HEK293 (cell line): Measurements from ENCODE around the gene TOR1A.
A peak's percentile ranks its signal among the peaks of the same experiment; 100 is the strongest.

Experiments
- FEZF1 ChIP-seq: fragments of 450-650 bp; formaldehyde crosslinking; IDR thresholded peaks from 2 replicates; pipeline ENCODE4 v1.5.1; 2016; ENCODE audit warnings: missing biosample characterization, missing genetic modification characterization
- GLI2 ChIP-seq: fragments of 450-650 bp; formaldehyde crosslinking; IDR thresholded peaks from 2 replicates; pipeline ENCODE4; 2017; ENCODE audit warnings: missing biosample characterization, missing genetic modification characterization, low read depth, borderline replicate concordance
- KLF16 ChIP-seq: fragments of 450-650 bp; formaldehyde crosslinking; IDR thresholded peaks from 2 replicates; pipeline ENCODE4 v1.5.1; 2017; ENCODE audit warnings: missing biosample characterization, missing genetic modification characterization
- WT1 ChIP-seq: fragments of 450-650 bp; formaldehyde crosslinking; IDR thresholded peaks from 2 replicates; pipeline ENCODE4 v1.5.1; 2016; ENCODE audit warnings: missing biosample characterization, missing genetic modification characterization
- YY2 ChIP-seq: fragments of 450-650 bp; formaldehyde crosslinking; IDR thresholded peaks from 2 replicates; pipeline ENCODE4 v1.5.1; 2016; ENCODE audit warnings: missing biosample characterization, missing genetic modification characterization
- ZBTB20 ChIP-seq: fragments of 450-650 bp; formaldehyde crosslinking; IDR thresholded peaks from 2 replicates; pipeline ENCODE4 v1.5.1; 2016; ENCODE audit warnings: missing biosample characterization, missing genetic modification characterization
- ZBTB48 ChIP-seq: fragments of 450-650 bp; formaldehyde crosslinking; IDR thresholded peaks from 2 replicates; pipeline ENCODE4 v1.5.1; 2016; ENCODE audit warnings: missing biosample characterization, missing genetic modification characterization
- ZFP3 ChIP-seq: fragments of 450-650 bp; formaldehyde crosslinking; IDR thresholded peaks from 2 replicates; pipeline ENCODE4 v1.5.1; 2016; ENCODE audit warnings: low read depth, missing biosample characterization, missing genetic modification characterization
- ZNF132 ChIP-seq: fragments of 450-650 bp; formaldehyde crosslinking; IDR thresholded peaks from 2 replicates; pipeline ENCODE4 v1.5.1; 2017; ENCODE audit warnings: missing biosample characterization, missing genetic modification characterization, borderline replicate concordance
- ZNF146 ChIP-seq: fragments of 450-650 bp; formaldehyde crosslinking; IDR thresholded peaks from 2 replicates; pipeline ENCODE4 v1.5.1; 2016; ENCODE audit warnings: missing biosample characterization, missing genetic modification characterization
- ZNF16 ChIP-seq: fragments of 450-650 bp; formaldehyde crosslinking; IDR thresholded peaks from 2 replicates; pipeline ENCODE4 v1.5.1; 2016; ENCODE audit warnings: low read depth, missing biosample characterization, missing genetic modification characterization
- ZNF169 ChIP-seq: fragments of 450-650 bp; formaldehyde crosslinking; IDR thresholded peaks from 2 replicates; pipeline ENCODE4 v1.5.1; 2016; ENCODE audit warnings: missing biosample characterization, missing genetic modification characterization
- ZNF175 ChIP-seq: fragments of 450-650 bp; formaldehyde crosslinking; IDR thresholded peaks from 2 replicates; pipeline ENCODE4 v1.5.1; 2016; ENCODE audit warnings: missing biosample characterization, missing genetic modification characterization
- ZNF19 ChIP-seq: fragments of 450-650 bp; formaldehyde crosslinking; IDR thresholded peaks from 2 replicates; pipeline ENCODE4; 2016; ENCODE audit warnings: missing biosample characterization, missing genetic modification characterization, low read depth
- ZNF221 ChIP-seq: fragments of 450-650 bp; formaldehyde crosslinking; IDR thresholded peaks from 2 replicates; pipeline ENCODE4 v1.5.1; 2017; ENCODE audit warnings: missing biosample characterization, missing genetic modification characterization, borderline replicate concordance
- ZNF248 ChIP-seq: fragments of 450-650 bp; formaldehyde crosslinking; IDR thresholded peaks from 2 replicates; pipeline ENCODE4 v1.5.1; 2017; ENCODE audit warnings: missing biosample characterization, missing genetic modification characterization
- ZNF366 ChIP-seq: fragments of 450-650 bp; formaldehyde crosslinking; conservative IDR thresholded peaks from 2 replicates; pipeline ENCODE4 v1.5.1; 2016; ENCODE audit warnings: missing biosample characterization, missing genetic modification characterization
- ZNF37A ChIP-seq: fragments of 450-650 bp; IDR thresholded peaks from 2 replicates; pipeline ENCODE4 v1.5.1; 2018; ENCODE audit warnings: missing biosample characterization, missing genetic modification characterization
- ZNF473 ChIP-seq: fragments of 450-650 bp; formaldehyde crosslinking; IDR thresholded peaks from 2 replicates; pipeline ENCODE4 v1.5.1; 2017; ENCODE audit warnings: missing biosample characterization, missing genetic modification characterization
- ZNF48 ChIP-seq: fragments of 450-650 bp; formaldehyde crosslinking; IDR thresholded peaks from 2 replicates; pipeline ENCODE4 v1.5.1; 2016; ENCODE audit warnings: missing biosample characterization, missing genetic modification characterization
- ZNF510 ChIP-seq: fragments of 450-650 bp; formaldehyde crosslinking; IDR thresholded peaks from 2 replicates; pipeline ENCODE4 v1.5.1; 2018; ENCODE audit warnings: mild to moderate bottlenecking, missing genetic modification characterization, missing biosample characterization; ENCODE audit not compliant: insufficient replicate concordance
- ZNF521 ChIP-seq: fragments of 450-650 bp; formaldehyde crosslinking; IDR thresholded peaks from 2 replicates; pipeline ENCODE4 v1.5.1; 2017; ENCODE audit warnings: missing biosample characterization, mild to moderate bottlenecking, missing genetic modification characterization
- ZNF544 ChIP-seq: fragments of 450-650 bp; formaldehyde crosslinking; IDR thresholded peaks from 2 replicates; pipeline ENCODE4 v1.5.0; 2017; ENCODE audit warnings: missing biosample characterization, missing genetic modification characterization
- ZNF561 ChIP-seq: fragments of 450-650 bp; IDR thresholded peaks from 2 replicates; pipeline ENCODE4 v1.5.1; 2018; ENCODE audit warnings: missing biosample characterization, missing genetic modification characterization, borderline replicate concordance
- ZNF571 ChIP-seq: fragments of 450-650 bp; formaldehyde crosslinking; IDR thresholded peaks from 2 replicates; pipeline ENCODE4 v1.5.0; 2017; ENCODE audit warnings: missing biosample characterization, missing genetic modification characterization
- ZNF621 ChIP-seq: fragments of 450-650 bp; formaldehyde crosslinking; IDR thresholded peaks from 2 replicates; pipeline ENCODE4 v1.5.1; 2017; ENCODE audit warnings: missing biosample characterization, missing genetic modification characterization
- ZNF670 ChIP-seq: fragments of 450-650 bp; formaldehyde crosslinking; IDR thresholded peaks from 2 replicates; pipeline ENCODE4 v1.5.1; 2016; ENCODE audit warnings: missing biosample characterization, missing genetic modification characterization, low read depth
- ZNF777 ChIP-seq: fragments of 450-650 bp; formaldehyde crosslinking; IDR thresholded peaks from 2 replicates; pipeline ENCODE4 v1.5.1; 2017; ENCODE audit warnings: missing biosample characterization, missing genetic modification characterization, borderline replicate concordance
- ZSCAN16 ChIP-seq: fragments of 450-650 bp; formaldehyde crosslinking; IDR thresholded peaks from 2 replicates; pipeline ENCODE4 v1.5.1; 2016; ENCODE audit warnings: missing biosample characterization, missing genetic modification characterization
- ZSCAN30 ChIP-seq: fragments of 450-650 bp; IDR thresholded peaks from 2 replicates; pipeline ENCODE4 v1.5.1; 2018; ENCODE audit warnings: missing biosample characterization, mild to moderate bottlenecking, missing genetic modification characterization, moderate library complexity
- ZXDB ChIP-seq: fragments of 450-650 bp; formaldehyde crosslinking; IDR thresholded peaks from 2 replicates; pipeline ENCODE4 v1.5.1; 2016; ENCODE audit warnings: missing biosample characterization, missing genetic modification characterization
- TF ChIP-seq, protein P1 (sequence below): fragments of 450-650 bp; formaldehyde crosslinking; IDR thresholded peaks from 2 replicates; pipeline ENCODE4 v1.5.1; 2016; ENCODE audit warnings: missing biosample characterization, missing genetic modification characterization
- TF ChIP-seq, protein P2 (sequence below): fragments of 450-650 bp; formaldehyde crosslinking; IDR thresholded peaks from 2 replicates; pipeline ENCODE4 v1.5.1; 2016; ENCODE audit warnings: missing biosample characterization, missing genetic modification characterization
- TF ChIP-seq, protein P3 (sequence below): fragments of 450-650 bp; formaldehyde crosslinking; IDR thresholded peaks from 2 replicates; pipeline ENCODE4 v1.5.1; 2016; ENCODE audit warnings: missing biosample characterization, missing genetic modification characterization
- TF ChIP-seq, protein P4 (sequence below): fragments of 450-650 bp; formaldehyde crosslinking; IDR thresholded peaks from 2 replicates; pipeline ENCODE4 v1.5.1; 2016; ENCODE audit warnings: missing biosample characterization, missing genetic modification characterization

TOR1A gene

DNA sequence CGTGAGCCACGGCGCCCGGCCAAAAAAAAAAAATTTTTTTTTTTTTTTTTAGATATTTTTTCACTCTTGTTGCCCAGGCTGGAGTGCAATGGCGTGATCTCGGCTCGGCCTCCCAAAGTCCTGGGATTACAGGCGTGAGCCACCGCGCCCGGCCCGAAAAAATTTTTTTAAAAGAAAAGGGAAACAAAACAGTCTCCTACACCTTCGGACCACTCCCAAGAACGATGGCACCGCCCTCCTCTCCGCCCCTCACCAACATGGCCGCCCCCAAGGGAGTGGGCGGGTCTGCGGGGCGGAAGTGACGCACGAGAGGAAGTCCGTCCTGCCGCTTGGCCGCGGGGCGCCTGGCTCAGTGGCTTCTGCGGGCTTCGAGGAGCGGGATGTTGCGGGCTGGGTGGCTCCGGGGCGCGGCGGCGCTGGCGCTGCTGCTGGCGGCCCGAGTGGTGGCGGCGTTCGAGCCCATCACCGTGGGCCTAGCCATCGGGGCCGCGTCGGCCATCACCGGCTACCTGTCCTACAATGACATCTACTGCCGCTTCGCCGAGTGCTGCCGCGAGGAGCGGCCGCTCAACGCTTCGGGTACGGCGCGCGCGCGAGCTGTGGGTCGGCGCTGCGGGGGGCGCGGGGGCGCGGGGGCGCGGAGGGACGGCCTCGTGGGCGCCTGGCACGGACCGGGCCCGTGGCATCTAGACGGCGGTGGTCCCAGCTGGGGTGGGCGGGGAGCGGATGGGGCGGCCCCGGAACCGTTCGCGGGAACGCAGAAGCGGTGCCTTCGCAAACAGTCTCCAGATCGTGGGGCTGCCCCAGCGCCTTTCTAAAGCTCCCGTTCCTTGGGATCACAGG, 20.9 kb downstream of the TOR1A start, which contains the start of gene TOR1B (continued):
- peak; percentile 81 for TF ChIP-seq ZSCAN30
- no peak for TF ChIP-seq ZNF521
- peak; percentile 55; the same call in 1 of the 2 replicates for TF ChIP-seq ZXDB (tag by site-specific recombination)
- peak; percentile 69 for TF ChIP-seq KLF16
- TF ChIP-seq, protein P1, sequence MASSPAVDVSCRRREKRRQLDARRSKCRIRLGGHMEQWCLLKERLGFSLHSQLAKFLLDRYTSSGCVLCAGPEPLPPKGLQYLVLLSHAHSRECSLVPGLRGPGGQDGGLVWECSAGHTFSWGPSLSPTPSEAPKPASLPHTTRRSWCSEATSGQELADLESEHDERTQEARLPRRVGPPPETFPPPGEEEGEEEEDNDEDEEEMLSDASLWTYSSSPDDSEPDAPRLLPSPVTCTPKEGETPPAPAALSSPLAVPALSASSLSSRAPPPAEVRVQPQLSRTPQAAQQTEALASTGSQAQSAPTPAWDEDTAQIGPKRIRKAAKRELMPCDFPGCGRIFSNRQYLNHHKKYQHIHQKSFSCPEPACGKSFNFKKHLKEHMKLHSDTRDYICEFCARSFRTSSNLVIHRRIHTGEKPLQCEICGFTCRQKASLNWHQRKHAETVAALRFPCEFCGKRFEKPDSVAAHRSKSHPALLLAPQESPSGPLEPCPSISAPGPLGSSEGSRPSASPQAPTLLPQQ (tag by site-specific recombination): no peak
- no peak for TF ChIP-seq ZNF621
- TF ChIP-seq ZNF561 (tag by site-specific recombination): no peak; the same call in 1 of the 2 replicates
- TF ChIP-seq ZNF777 (tag by site-specific recombination): no peak
- no peak for TF ChIP-seq ZNF248 (tag by site-specific recombination)
- no peak for TF ChIP-seq ZNF175 (tag by site-specific recombination)
- TF ChIP-seq, protein P2, sequence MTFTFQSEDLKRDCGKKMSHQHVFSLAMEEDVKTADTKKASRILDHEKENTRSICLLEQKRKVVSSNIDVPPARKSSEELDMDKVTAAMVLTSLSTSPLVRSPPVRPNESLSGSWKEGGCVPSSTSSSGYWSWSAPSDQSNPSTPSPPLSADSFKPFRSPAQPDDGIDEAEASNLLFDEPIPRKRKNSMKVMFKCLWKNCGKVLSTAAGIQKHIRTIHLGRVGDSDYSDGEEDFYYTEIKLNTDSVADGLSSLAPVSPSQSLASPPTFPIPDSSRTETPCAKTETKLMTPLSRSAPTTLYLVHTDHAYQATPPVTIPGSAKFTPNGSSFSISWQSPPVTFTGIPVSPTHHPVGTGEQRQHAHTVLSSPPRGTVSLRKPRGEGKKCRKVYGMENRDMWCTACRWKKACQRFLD (tag by site-specific recombination): no peak
- no peak for TF ChIP-seq ZNF19
- peak; percentile 44; the same call in 1 of the 2 replicates for TF ChIP-seq ZBTB20 (tag by site-specific recombination)
- TF ChIP-seq ZNF571 (tag by site-specific recombination): no peak
- TF ChIP-seq ZNF544: no peak
- TF ChIP-seq, protein P3, sequence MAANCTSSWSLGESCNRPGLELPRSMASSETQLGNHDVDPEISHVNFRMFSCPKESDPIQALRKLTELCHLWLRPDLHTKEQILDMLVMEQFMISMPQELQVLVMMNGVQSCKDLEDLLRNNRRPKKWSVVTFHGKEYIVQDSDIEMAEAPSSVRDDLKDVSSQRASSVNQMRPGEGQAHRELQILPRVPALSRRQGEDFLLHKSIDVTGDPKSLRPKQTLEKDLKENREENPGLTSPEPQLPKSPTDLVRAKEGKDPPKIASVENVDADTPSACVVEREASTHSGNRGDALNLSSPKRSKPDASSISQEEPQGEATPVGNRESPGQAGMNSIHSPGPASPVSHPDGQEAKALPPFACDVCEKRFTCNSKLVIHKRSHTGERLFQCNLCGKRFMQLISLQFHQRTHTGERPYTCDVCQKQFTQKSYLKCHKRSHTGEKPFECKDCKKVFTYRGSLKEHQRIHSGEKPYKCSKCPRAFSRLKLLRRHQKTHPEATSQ: 0 out of 2 replicates have a peak, but pooled peaks have one; percentile 38
- TF ChIP-seq ZNF366 (tag by site-specific recombination): no peak
- TF ChIP-seq YY2 (tag by site-specific recombination): peak; percentile 87
- no peak for TF ChIP-seq ZNF132 (tag by site-specific recombination)
- no peak for TF ChIP-seq ZNF16 (tag by site-specific recombination)
- no peak for TF ChIP-seq ZFP3 (tag by site-specific recombination)
- TF ChIP-seq WT1 (tag by site-specific recombination): no peak; the same call in 1 of the 2 replicates
- TF ChIP-seq ZNF473 (tag by site-specific recombination): no peak
- no peak for TF ChIP-seq ZBTB48 (tag by site-specific recombination)
- no peak for TF ChIP-seq FEZF1 (tag by site-specific recombination)
- no peak for TF ChIP-seq ZSCAN16
- TF ChIP-seq ZNF169: no peak
- no peak for TF ChIP-seq GLI2 (tag by site-specific recombination)
- no peak for TF ChIP-seq ZNF510 (tag by site-specific recombination)
- TF ChIP-seq ZNF37A (tag by site-specific recombination): no peak
- no peak for TF ChIP-seq ZNF146 (tag by site-specific recombination)
- no peak for TF ChIP-seq ZNF221 (tag by site-specific recombination)
- no peak for TF ChIP-seq ZNF48 (tag by site-specific recombination)
- TF ChIP-seq ZNF670 (tag by site-specific recombination): no peak
- TF ChIP-seq, protein P4, sequence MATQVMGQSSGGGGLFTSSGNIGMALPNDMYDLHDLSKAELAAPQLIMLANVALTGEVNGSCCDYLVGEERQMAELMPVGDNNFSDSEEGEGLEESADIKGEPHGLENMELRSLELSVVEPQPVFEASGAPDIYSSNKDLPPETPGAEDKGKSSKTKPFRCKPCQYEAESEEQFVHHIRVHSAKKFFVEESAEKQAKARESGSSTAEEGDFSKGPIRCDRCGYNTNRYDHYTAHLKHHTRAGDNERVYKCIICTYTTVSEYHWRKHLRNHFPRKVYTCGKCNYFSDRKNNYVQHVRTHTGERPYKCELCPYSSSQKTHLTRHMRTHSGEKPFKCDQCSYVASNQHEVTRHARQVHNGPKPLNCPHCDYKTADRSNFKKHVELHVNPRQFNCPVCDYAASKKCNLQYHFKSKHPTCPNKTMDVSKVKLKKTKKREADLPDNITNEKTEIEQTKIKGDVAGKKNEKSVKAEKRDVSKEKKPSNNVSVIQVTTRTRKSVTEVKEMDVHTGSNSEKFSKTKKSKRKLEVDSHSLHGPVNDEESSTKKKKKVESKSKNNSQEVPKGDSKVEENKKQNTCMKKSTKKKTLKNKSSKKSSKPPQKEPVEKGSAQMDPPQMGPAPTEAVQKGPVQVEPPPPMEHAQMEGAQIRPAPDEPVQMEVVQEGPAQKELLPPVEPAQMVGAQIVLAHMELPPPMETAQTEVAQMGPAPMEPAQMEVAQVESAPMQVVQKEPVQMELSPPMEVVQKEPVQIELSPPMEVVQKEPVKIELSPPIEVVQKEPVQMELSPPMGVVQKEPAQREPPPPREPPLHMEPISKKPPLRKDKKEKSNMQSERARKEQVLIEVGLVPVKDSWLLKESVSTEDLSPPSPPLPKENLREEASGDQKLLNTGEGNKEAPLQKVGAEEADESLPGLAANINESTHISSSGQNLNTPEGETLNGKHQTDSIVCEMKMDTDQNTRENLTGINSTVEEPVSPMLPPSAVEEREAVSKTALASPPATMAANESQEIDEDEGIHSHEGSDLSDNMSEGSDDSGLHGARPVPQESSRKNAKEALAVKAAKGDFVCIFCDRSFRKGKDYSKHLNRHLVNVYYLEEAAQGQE: no peak
